Neural progenitor cell (in vitro differentiated cells): ENCODE measurements around the gene SHROOM4.

Experiments
- CTCF ChIP-seq: fragments of 200-600 bp; sonication (generic); IDR thresholded peaks from 2 replicates; pipeline ENCODE4 v1.5.1; 2017; ENCODE audit warnings: antibody characterized with exemption, mild to moderate bottlenecking
- EZH2 ChIP-seq: fragments of 200-600 bp; sonication (generic); IDR thresholded peaks from 2 replicates; pipeline ENCODE4 v1.6.1; 2017; ENCODE audit warnings: antibody characterized with exemption, mild to moderate bottlenecking, moderate library complexity
- EZH2phosphoT487 ChIP-seq: fragments of 200-600 bp; sonication (generic); IDR thresholded peaks from 2 replicates; pipeline ENCODE4 v1.6.1; 2017; ENCODE audit warnings: antibody characterized with exemption

- TF ChIP-seq CTCF = no peak
- TF ChIP-seq EZH2 = no peak
- no peak for TF ChIP-seq EZH2phosphoT487
Measured at GRCh38 chrX:50751091-50751490, 62.9 kb downstream of the SHROOM4 start.
